ENCODE data around the gene UBA1. TPM values are rescaled to one million over a fixed set of nuclear protein-coding genes. Genes with fewer than 3 reads are reported as not detected.

UBA1 gene
- total RNA-seq, 1 experiment from 2014 or later, result 477 TPM

DNA sequence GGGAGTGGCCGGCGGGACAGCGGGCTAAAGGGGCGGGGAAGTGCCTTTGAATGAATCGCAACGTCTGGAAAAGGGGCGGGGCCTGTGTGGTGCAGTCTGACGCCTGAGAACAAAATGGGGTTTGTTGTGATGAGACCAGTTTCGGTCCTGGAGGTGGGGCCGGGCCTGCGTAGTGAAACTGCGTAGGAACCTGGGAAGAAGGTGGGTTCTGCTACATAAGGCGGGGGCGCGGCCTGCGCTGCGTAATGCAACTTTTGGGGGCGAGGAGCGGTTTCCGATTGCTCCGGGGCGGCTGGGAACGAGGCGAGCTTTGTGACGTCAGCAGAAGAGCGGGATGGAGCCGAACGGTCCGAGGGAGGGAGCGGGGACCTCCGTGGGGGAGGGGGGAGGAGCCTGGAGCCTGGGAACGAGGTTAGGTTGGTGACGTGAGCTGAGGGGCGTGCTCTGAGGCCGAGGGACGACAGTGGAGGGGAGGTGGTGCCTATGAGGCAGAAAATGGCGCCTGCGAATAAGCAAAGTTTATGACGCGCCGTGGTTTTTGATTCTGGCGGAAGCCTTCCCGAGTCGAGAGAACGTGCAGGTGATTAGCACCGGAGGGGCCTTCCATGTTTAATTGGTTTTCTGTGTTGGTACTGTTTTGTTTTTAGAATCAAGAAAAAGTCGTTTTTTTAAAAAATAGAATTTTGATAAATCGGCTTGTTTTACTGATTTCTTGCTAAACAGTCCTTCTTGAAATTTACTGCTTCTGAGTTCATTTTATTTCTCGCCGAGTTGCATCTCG lies 39.9 kb downstream of the UBA1 start:
- Histone ChIP-seq H3K36me3 (replicated peaks; ENCODE audit: control insufficient read depth, insufficient read depth, low read length) (peaks cover 4% of the 10 kb centered on the region), H3K4me3 (ENCODE audit: insufficient read depth, low read depth, low read length) (peak overlapping the region; percentile 94), H3K27me3 (ENCODE audit: control insufficient read depth, insufficient read depth, low read length) (no peaks in the 10 kb centered on the region)
- peak; percentile 97 for DNase-seq

DNA sequence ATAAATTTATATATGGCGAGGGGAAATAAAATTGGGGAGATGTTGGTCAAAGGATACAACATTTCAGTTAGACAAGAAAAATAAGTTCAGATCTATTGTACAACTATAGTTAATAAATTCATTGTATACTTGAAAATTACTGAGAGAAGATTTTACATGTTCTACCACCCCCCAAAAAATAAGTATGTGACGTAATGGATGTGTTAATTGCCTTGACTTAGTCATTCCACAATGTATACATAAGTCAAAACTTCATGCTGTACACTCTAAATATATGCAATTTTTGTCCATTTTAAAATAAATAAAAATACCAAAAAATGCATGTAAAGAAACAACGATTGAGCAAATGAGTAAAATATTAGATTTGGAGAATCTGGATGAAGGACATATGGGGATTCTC lies 41.0 kb downstream of the UBA1 start:
- H3K27me3 ChIP-seq (ENCODE audit: control insufficient read depth, insufficient read depth, low read length), result no peaks in the 10 kb centered on the region
- DNase-seq, result no peak
- H3K36me3 ChIP-seq (replicated peaks; ENCODE audit: control insufficient read depth, insufficient read depth, low read length), result peaks cover 3% of the 10 kb centered on the region
- H3K4me3 ChIP-seq (ENCODE audit: insufficient read depth, low read depth, low read length), result no peak overlapping the region

DNA sequence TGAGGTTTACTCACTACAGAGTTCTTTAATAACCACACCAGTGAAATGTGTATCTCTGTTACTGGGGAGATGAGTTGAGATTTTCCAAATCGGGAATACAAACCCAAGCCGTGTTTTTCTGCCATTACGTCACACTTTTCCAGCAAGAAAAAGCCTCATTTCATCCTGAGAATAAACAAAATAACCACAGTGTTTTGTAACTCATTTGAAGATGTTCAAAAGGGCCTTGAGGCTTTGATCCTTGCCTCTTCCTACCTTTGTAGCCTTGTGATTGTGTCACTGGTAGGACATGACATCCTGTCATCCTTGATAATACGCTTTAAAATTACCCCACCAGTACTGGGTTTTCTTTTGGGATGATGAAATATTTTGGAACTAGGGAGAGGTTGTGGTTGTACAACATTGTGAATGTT lies 42.1 kb downstream of the UBA1 start:
- no peak for DNase-seq
- Histone ChIP-seq H3K4me3 (ENCODE audit: insufficient read depth, low read depth, low read length) (no peak overlapping the region), H3K27me3 (ENCODE audit: control insufficient read depth, insufficient read depth, low read length) (no peaks in the 10 kb centered on the region), H3K36me3 (replicated peaks; ENCODE audit: control insufficient read depth, insufficient read depth, low read length) (peaks cover 12% of the 10 kb centered on the region)

DNA sequence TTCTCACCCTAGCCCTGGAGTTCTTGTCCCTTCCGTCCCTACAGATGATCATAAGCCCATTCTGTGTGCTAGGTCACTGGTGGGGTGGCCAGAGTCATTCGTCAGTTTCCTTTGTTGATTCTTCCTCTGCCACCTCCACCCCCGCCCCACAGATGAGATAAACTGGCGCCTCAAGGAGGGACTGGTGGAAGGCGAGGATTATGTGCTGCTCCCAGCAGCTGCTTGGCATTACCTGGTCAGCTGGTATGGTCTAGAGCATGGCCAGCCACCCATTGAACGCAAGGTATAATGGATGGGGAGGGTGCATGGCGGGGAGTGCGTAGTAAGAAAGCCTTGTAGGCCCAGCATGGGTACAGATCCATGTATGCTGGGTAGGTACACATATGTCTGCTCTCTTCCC lies 45.6 kb downstream of the UBA1 start:
- H3K4me3 ChIP-seq (ENCODE audit: insufficient read depth, low read depth, low read length), result no peak overlapping the region
- peaks cover 31% of the 10 kb centered on the region for H3K36me3 ChIP-seq (replicated peaks; ENCODE audit: control insufficient read depth, insufficient read depth, low read length)
- no peaks in the 10 kb centered on the region for H3K27me3 ChIP-seq (ENCODE audit: control insufficient read depth, insufficient read depth, low read length)
- no peak for DNase-seq

DNA sequence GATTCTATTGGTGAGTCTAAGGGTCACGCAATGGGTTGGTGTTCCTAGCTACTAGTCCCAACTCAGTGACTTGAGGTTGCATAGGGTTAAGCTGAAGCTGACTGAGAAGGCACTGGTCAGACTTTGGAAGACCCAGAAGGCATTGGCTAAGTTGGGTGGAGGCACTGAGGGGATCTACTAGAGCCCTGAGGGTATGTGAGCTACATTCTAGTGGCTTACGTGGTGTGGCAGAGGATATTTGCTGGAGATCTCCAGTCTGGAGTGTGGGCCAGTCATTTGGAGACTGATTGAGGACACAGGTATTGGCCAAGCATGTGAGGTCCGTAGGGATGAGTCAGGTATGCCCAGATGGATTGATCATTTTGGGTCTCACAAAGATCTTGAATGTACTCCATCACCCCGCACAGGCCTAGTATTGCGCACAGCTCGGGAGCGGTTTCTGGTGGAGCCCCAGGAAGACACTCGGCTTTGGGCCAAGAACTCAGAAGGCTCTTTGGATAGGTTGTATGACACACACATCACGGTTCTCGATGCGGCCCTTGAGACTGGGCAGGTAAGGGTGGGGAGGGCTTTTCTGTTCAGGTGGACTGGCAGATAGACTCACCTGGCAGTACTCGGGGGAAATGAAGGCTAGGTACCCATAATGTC lies 46.4 kb downstream of the UBA1 start:
- Histone ChIP-seq H3K27me3 (ENCODE audit: control insufficient read depth, insufficient read depth, low read length) (no peaks in the 10 kb centered on the region), H3K4me3 (ENCODE audit: insufficient read depth, low read depth, low read length) (no peak overlapping the region), H3K36me3 (replicated peaks; ENCODE audit: control insufficient read depth, insufficient read depth, low read length) (peaks cover 38% of the 10 kb centered on the region)
- no peak for DNase-seq

DNA sequence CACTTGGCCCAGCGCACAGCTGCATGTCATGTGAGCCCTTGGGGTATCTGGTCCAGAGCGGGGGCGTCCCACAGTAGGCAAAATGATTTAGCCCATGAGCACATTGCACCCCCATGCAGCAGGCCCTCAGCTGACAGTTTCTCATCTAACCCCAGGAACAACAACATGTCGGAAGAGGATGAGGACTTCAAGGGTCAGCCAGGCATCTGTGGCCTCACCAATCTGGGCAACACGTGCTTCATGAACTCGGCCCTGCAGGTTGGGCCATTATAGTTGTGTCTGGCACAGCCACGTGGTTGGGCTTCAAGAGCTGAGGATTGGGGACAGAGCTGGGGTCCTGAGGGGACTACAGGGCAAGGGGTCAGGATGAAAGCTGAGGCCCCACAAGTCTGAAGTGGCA lies 47.0 kb downstream of the UBA1 start:
- DNase-seq, result no peak
- Histone ChIP-seq H3K4me3 (ENCODE audit: insufficient read depth, low read depth, low read length) (no peak overlapping the region), H3K27me3 (ENCODE audit: control insufficient read depth, insufficient read depth, low read length) (no peaks in the 10 kb centered on the region), H3K36me3 (replicated peaks; ENCODE audit: control insufficient read depth, insufficient read depth, low read length) (peaks cover 43% of the 10 kb centered on the region)

DNA sequence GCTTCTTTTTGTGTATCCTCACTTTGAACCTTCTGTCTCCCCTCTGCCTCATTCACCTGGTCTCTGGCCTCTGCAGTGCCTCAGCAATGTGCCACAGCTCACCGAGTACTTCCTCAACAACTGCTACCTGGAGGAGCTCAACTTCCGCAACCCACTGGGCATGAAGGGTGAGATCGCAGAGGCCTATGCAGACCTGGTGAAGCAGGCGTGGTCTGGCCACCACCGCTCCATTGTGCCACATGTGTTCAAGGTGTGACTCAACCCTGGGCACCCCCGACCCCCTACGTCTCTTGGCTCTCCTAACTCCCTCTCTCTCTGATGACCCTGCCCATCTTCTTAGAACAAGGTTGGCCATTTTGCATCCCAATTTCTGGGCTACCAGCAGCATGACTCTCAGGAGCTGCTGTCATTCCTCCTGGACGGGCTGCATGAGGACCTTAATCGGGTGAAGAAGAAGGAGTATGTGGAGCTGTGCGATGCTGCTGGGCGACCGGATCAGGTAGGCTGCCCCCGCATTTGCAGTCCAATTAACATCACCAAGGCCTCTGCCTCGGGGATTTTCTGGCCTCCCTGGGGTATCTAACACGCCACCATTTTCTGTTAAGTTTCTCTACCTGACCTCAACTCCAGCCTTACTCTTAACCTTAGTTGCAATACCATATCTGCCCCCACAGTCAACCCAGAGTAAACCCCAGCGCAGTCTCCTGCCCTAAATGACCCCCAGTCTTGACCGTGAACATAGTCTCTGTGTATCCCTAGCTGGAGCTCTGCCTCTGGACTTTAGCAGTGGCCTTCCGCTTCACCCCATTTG lies 47.8 kb downstream of the UBA1 start:
- no peak for DNase-seq
- H3K36me3 ChIP-seq (replicated peaks; ENCODE audit: control insufficient read depth, insufficient read depth, low read length), result peaks cover 46% of the 10 kb centered on the region
- no peaks in the 10 kb centered on the region for H3K27me3 ChIP-seq (ENCODE audit: control insufficient read depth, insufficient read depth, low read length)
- H3K4me3 ChIP-seq (ENCODE audit: insufficient read depth, low read depth, low read length), result no peak overlapping the region

DNA sequence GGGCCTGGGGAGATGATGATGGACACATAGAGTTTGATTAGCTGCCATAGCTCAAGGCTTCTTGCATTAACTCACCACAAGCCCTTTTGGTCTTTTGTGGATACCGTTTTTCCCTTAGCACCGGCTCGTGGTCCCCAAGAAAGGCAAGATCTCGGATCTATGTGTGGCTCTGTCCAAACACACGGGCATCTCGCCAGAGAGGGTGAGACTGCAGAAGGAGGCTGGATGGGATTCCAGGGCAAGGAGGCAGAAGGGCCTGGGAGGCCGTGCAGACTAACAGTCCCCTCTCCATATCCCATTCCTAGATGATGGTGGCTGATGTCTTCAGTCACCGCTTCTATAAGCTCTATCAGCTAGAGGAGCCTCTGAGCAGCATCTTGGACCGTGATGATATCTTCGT lies 48.7 kb downstream of the UBA1 start:
- no peak overlapping the region for H3K4me3 ChIP-seq (ENCODE audit: insufficient read depth, low read depth, low read length)
- DNase-seq, result no peak
- H3K27me3 ChIP-seq (ENCODE audit: control insufficient read depth, insufficient read depth, low read length), result no peaks in the 10 kb centered on the region
- peaks cover 48% of the 10 kb centered on the region for H3K36me3 ChIP-seq (replicated peaks; ENCODE audit: control insufficient read depth, insufficient read depth, low read length)

DNA sequence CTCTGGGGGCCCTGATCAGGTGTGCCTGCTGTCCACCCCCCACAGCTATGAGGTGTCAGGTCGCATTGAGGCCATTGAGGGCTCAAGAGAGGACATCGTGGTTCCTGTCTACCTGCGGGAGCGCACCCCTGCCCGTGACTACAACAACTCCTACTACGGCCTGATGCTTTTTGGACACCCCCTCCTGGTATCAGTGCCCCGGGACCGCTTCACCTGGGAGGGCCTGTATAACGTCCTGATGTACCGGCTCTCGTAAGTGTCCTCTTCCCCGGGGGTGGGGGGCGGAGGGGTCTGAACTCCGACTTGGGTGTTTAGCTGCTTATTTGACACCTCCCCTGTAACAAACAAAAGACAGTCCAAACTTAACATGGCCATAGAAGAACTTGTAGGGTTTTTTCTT lies 49.7 kb downstream of the UBA1 start:
- no peak for DNase-seq
- peaks cover 49% of the 10 kb centered on the region for H3K36me3 ChIP-seq (replicated peaks; ENCODE audit: control insufficient read depth, insufficient read depth, low read length)

DNA sequence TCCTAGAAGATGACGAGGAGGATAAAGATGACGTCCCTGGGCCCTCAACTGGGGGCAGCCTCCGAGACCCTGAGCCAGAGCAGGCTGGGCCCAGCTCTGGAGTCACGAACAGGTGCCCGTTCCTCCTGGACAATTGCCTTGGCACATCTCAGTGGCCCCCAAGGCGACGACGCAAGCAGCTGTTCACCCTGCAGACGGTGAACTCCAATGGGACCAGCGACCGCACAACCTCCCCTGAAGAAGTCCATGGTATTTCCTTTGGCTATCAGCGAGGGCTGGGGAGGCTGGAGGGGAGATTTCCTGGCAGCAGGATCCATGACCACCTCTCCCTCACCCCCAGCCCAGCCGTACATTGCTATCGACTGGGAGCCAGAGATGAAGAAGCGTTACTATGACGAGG lies 51.0 kb downstream of the UBA1 start:
- Histone ChIP-seq H3K4me3 (ENCODE audit: insufficient read depth, low read depth, low read length) (no peak overlapping the region), H3K36me3 (replicated peaks; ENCODE audit: control insufficient read depth, insufficient read depth, low read length) (peaks cover 46% of the 10 kb centered on the region)

More for the DNA sequence above, 49.7 kb downstream of the UBA1 start:
- Histone ChIP-seq H3K4me3 (ENCODE audit: insufficient read depth, low read depth, low read length) (no peak overlapping the region), H3K27me3 (ENCODE audit: control insufficient read depth, insufficient read depth, low read length) (no peaks in the 10 kb centered on the region)

DNA sequence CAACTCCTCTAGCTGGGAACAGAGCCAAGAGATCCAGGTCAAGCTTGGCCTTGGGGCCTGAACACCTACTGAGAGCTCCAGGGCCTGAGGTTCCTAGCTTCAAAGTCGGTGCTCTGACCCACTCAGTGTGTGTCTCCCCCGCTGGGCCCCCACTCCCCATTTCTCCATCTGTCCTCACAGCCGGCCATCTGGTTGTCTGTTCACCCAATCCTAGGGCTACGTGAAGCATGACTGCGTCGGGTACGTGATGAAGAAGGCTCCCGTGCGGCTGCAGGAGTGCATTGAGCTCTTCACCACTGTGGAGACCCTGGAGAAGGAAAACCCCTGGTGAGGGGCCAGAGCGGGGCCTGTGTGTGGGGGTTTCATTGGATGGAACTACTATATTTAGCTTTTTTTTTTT lies 51.5 kb downstream of the UBA1 start:
- Histone ChIP-seq H3K27me3 (ENCODE audit: control insufficient read depth, insufficient read depth, low read length) (no peaks in the 10 kb centered on the region), H3K36me3 (replicated peaks; ENCODE audit: control insufficient read depth, insufficient read depth, low read length) (peaks cover 43% of the 10 kb centered on the region), H3K4me3 (ENCODE audit: insufficient read depth, low read depth, low read length) (no peak overlapping the region)
- no peak for DNase-seq

More for the DNA sequence above, 51.0 kb downstream of the UBA1 start:
- no peaks in the 10 kb centered on the region for H3K27me3 ChIP-seq (ENCODE audit: control insufficient read depth, insufficient read depth, low read length)
- no peak for DNase-seq

DNA sequence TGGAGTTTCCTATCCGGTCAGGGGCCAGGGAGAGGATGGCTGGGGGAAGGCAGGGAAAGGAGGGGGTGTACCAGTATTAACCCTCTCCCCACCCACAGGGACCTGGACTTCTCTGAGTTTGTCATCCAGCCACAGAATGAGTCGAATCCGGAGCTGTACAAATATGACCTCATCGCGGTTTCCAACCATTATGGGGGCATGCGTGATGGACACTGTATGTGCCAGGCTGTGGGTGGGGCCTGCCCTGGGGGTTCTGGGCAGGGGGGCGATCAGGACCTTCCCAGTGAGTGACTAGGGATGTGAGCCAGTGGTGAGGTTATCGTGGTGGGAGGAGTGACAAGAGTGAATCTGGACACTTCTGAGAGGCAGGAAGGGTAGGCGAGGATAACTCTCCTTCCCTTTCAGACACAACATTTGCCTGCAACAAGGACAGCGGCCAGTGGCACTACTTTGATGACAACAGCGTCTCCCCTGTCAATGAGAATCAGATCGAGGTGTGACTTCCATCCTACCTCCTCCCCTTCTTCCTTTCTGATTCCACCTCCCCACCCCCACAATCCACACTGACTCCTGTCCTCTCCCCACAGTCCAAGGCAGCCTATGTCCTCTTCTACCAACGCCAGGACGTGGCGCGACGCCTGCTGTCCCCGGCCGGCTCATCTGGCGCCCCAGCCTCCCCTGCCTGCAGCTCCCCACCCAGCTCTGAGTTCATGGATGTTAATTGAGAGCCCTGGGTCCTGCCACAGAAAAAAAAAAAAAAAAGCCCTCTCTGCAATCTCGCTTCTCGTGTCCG lies 53.8 kb downstream of the UBA1 start:
- Histone ChIP-seq H3K36me3 (replicated peaks; ENCODE audit: control insufficient read depth, insufficient read depth, low read length) (peaks cover 24% of the 10 kb centered on the region), H3K4me3 (ENCODE audit: insufficient read depth, low read depth, low read length) (no peak overlapping the region), H3K27me3 (ENCODE audit: control insufficient read depth, insufficient read depth, low read length) (no peaks in the 10 kb centered on the region)
- DNase-seq, result peak; percentile 35

DNA sequence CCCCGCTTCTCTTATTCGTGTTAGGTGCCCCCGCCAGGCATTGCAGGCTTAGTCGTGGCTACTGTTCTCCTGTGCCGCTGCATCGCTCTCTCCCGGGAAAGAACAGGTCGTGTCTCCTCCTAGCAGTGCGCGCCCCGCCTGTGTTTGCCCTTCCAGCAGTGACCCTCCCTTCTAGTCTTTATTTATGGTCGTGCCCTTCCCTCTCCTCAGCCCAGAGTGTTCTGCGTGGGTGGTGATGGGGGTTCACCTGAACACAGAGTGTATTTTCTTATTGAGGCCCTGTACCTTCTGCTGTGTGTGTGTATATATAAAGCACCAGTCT lies 54.3 kb downstream of the UBA1 start:
- no peaks in the 10 kb centered on the region for H3K27me3 ChIP-seq (ENCODE audit: control insufficient read depth, insufficient read depth, low read length)
- no peak overlapping the region for H3K4me3 ChIP-seq (ENCODE audit: insufficient read depth, low read depth, low read length)
- peaks cover 24% of the 10 kb centered on the region for H3K36me3 ChIP-seq (replicated peaks; ENCODE audit: control insufficient read depth, insufficient read depth, low read length)
- DNase-seq, result peak; percentile 26

DNA sequence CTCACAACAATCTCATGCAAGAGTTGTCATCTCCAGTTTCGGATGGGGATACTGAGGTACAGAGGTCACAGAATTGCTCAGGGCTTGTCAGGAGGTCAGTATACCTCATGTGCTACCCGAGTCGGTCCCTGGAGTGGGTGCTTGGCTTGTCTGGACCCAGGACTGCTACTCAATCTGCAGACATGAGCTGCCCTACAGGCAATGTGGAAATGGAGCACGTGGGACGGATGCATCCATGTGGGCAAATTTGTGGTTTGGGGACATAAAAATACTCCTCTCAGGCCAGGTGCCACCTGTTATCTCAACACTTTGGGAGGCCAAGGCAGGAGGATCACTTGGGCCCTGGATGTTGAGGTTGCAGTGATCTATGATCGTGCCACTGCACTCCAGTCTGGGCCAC lies 54.9 kb downstream of the UBA1 start:
- peaks cover 22% of the 10 kb centered on the region for H3K36me3 ChIP-seq (replicated peaks; ENCODE audit: control insufficient read depth, insufficient read depth, low read length)
- H3K27me3 ChIP-seq (ENCODE audit: control insufficient read depth, insufficient read depth, low read length), result no peaks in the 10 kb centered on the region
- DNase-seq, result no peak
- H3K4me3 ChIP-seq (ENCODE audit: insufficient read depth, low read depth, low read length), result no peak overlapping the region

Measured in H7 (cell line).